PFSK-1 (cell line): ENCODE results near the gene NOTCH2.

ENCODE experiments used
- POLR2AphosphoS5 ChIP-seq: IDR thresholded peaks from 2 replicates; pipeline ENCODE4 v1.6.1; 2012; ENCODE audit warnings: low read depth, mild to moderate bottlenecking, control low read depth, low read length, moderate library complexity
- TAF1 ChIP-seq: IDR thresholded peaks from 2 replicates; pipeline ENCODE4 v1.6.1; 2012; ENCODE audit warnings: low read length, control low read depth, borderline replicate concordance; ENCODE audit not compliant: insufficient read depth

DNA sequence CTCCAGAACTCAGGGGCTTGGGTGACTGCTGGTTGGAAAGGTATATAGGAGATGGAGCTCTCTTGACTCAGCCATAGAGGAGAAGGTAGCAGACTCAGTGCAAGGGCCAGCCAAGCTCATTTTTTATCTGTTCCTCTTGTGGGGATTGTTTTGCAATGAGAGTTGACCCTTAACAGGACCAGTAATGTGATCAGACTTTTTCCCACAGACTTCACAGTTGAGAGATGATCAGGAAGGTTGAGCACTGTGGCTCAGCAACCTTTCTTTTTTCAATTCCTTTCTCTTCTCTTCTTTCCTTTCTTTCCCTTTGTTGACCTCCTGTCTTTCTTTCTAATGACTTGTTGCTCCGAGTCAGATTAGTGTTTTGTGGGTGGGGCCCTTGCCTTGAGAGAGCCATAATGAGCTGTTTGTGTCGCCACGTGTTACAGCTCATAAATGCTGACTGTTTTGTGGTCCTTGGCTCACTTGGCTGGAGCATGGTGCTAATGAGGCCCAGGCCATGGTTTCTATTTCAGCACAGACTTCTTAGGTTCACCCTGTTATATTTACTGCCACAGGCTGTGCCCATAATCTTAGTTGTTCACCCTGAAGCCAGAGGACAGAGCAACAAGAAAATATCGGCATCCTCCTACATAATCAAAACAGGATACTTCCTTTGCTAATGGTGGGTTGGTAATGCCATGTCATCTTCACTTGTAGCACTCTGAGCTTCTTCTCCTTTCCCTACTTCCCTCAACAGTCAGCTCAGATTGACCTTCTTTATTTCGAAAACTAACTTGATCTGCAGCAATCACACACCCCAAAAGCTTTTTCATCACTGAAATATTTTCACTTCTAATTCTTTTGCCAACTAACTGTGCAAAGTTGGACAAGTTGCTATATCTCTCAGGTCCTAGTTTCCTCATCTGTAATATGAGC, 187.1 kb downstream of the NOTCH2 start:
- TF ChIP-seq POLR2AphosphoS5, result no peak
- no peak for TF ChIP-seq TAF1
